HepG2 (cell line): ENCODE results near the gene RCOR1. TPM values are rescaled to one million over a fixed set of nuclear protein-coding genes. Genes with fewer than 3 reads are reported as not detected.

Experiments
- BRD4 ChIP-seq: sonication (generic); formaldehyde crosslinking; IDR thresholded peaks from 2 replicates; pipeline ENCODE4 v1.4.0; 2020; ENCODE audit warnings: missing genetic modification reagents
- IKZF4 ChIP-seq: sonication (generic); formaldehyde crosslinking; IDR thresholded peaks from 2 replicates; pipeline ENCODE4 v1.5.1; 2020; ENCODE audit warnings: borderline replicate concordance, mild to moderate bottlenecking, low read depth, missing genetic modification reagents; ENCODE audit errors: not compliant biosample characterization
- KLF16 ChIP-seq, 2 experiments: sonication (generic) in 1 of 2; formaldehyde crosslinking in 1 of 2; IDR thresholded peaks; 2 replicates each; pipeline versions ENCODE4 v1.6.1 to v1.8.0; 2016 to 2023; ENCODE audit warnings: missing genetic modification reagents in 2 of 2, missing compliant biosample characterization in 1 of 2
- REPIN1 ChIP-seq: sonication (generic); formaldehyde crosslinking; IDR thresholded peaks from 2 replicates; pipeline ENCODE4 v1.8.0; 2022; ENCODE audit warnings: missing genetic modification reagents, low read depth, mild to moderate bottlenecking, borderline replicate concordance
- TBX2 ChIP-seq: sonication (generic); formaldehyde crosslinking; IDR thresholded peaks from 2 replicates; pipeline ENCODE4 v1.5.0; 2020; ENCODE audit warnings: missing genetic modification reagents, mild to moderate bottlenecking, borderline replicate concordance
- TSC22D2 ChIP-seq: sonication (generic); formaldehyde crosslinking; IDR thresholded peaks from 2 replicates; pipeline ENCODE4 v1.5.1; 2020; ENCODE audit warnings: missing genetic modification reagents, mild to moderate bottlenecking, borderline replicate concordance
- ZNF136 ChIP-seq: sonication (generic); formaldehyde crosslinking; IDR thresholded peaks from 2 replicates; pipeline ENCODE4 v1.8.1; 2022; ENCODE audit warnings: low read depth, mild to moderate bottlenecking, moderate library complexity, missing genetic modification reagents
- ZNF335 ChIP-seq: sonication (generic); formaldehyde crosslinking; IDR thresholded peaks from 2 replicates; pipeline ENCODE4 v1.4.0; 2020; ENCODE audit warnings: missing genetic modification reagents
- ZNF33B ChIP-seq: sonication (generic); formaldehyde crosslinking; IDR thresholded peaks from 2 replicates; pipeline ENCODE4 v1.5.1; 2020; ENCODE audit warnings: mild to moderate bottlenecking, missing genetic modification reagents
- ZNF451 ChIP-seq: sonication (generic); formaldehyde crosslinking; IDR thresholded peaks from 2 replicates; pipeline ENCODE4 v1.5.0; 2020; ENCODE audit warnings: mild to moderate bottlenecking, missing genetic modification reagents
- ZNF543 ChIP-seq: sonication (generic); formaldehyde crosslinking; IDR thresholded peaks from 2 replicates; pipeline ENCODE4 v1.4.0; 2020; ENCODE audit warnings: mild to moderate bottlenecking, missing genetic modification reagents
- ZNF672 ChIP-seq: sonication (generic); formaldehyde crosslinking; IDR thresholded peaks from 2 replicates; pipeline ENCODE4 v1.8.1; 2022; ENCODE audit warnings: missing genetic modification reagents
- ZNF792 ChIP-seq: IDR thresholded peaks from 2 replicates; pipeline ENCODE4 v1.6.1; 2016
- polyA plus RNA-seq, 8 experiments: library from polyadenylated mRNA; depleted of rRNA in 3 of 8; stranded (reverse) in 7 of 8; unstranded in 1 of 8; fragments of >200 nt; fragmentation: Illumina TruSeq in 4 of 8; extraction: Trizol in 4 of 8; gene quantifications; 2 replicates each; pipeline versions ENCODE4 v1.2.1 to v1.2.3, GENCODE V29; 2011 to 2016; ENCODE audit warnings: low read depth in 4 of 8, missing spikeins in 1 of 8, mixed read lengths in 1 of 8; ENCODE audit not compliant: insufficient read depth in 1 of 8
- total RNA-seq, 5 experiments: library from RNA; depleted of rRNA; stranded (reverse); fragments of >200 nt; fragmentation: Illumina TruSeq; extraction: Trizol; gene quantifications; 2 replicates each; pipeline ENCODE4 v1.2.3, GENCODE V29; 2016; ENCODE audit warnings: low read depth in 1 of 5
- TF ChIP-seq, protein P1 (sequence below): IDR thresholded peaks from 2 replicates; pipeline ENCODE4 v1.6.1; 2018; ENCODE audit warnings: missing genetic modification reagents
- TF ChIP-seq, protein P2 (sequence below): sonication (generic); formaldehyde crosslinking; IDR thresholded peaks from 2 replicates; pipeline ENCODE4 v1.4.0; 2020; ENCODE audit warnings: low read depth, missing genetic modification reagents
- TF ChIP-seq, protein P3 (sequence below): sonication (generic); formaldehyde crosslinking; IDR thresholded peaks from 2 replicates; pipeline ENCODE4 v1.5.0; 2020; ENCODE audit warnings: mild to moderate bottlenecking, missing genetic modification reagents, borderline replicate concordance

The RCOR1 gene
- total and polyA plus RNA-seq, 2 of the 13 experiments (the other 11 are each of a cell fraction or from before 2014, with no cell fraction given), result 10.2 to 11.1 TPM

DNA sequence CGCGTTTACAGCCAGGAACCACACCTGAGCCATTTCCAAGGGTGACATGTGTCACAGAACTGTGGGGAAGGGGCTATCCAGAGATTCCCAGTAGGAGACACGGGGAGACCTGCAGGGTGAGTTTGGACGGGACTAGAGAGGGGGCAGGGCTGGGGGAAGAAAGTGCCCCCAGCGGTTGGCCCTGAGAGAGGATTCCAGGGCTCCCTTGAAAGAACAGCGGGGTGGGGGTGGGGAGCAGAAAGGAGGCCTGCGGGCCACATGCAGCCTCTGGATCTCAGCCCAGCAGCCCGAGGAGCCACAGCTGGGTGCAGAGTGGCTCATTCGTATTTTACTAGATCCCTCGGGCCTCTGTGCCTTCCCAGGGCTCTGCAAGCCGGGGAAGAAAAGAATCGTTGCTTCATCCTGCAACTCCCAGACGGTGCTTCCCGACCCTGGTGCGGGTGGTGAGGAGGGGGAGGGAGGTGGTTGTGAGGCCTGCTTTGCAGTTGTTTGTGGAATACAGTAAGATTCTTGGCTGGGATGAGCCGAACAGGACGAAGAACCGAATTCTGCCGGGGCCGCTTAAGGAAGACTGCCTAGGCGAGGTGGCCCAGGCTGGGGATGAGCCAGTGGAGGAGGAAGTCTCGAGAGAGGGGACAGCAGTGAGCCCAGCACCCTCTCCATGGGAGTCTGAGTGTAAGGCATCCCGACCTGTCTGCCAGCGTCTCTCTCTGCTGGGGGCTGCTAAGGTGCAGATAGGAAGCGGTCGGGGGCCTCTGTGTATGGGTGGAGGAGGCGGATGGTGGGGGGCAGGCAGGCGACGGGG is 46.8 kb upstream of the RCOR1 start (continued):
- TF ChIP-seq, protein P1, sequence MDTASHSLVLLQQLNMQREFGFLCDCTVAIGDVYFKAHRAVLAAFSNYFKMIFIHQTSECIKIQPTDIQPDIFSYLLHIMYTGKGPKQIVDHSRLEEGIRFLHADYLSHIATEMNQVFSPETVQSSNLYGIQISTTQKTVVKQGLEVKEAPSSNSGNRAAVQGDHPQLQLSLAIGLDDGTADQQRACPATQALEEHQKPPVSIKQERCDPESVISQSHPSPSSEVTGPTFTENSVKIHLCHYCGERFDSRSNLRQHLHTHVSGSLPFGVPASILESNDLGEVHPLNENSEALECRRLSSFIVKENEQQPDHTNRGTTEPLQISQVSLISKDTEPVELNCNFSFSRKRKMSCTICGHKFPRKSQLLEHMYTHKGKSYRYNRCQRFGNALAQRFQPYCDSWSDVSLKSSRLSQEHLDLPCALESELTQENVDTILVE (CRISPR knock-in tag), result no peak
- TF ChIP-seq ZNF792 (CRISPR knock-in tag) (no peak), ZNF136 (CRISPR knock-in tag) (0 out of 2 replicates have a peak, but pooled peaks have one; percentile 10), KLF16 (CRISPR knock-in tag; IDR thresholded peaks at IDR 0.05) (peak in 1 of 2 experiments; percentile 74; a peak in 2 of 4 replicates), ZNF33B (CRISPR knock-in tag) (no peak; the same call in 1 of the 2 replicates), BRD4 (0 out of 2 replicates have a peak, but pooled peaks have one; percentile 13), TSC22D2 (CRISPR knock-in tag) (no peak), TBX2 (CRISPR knock-in tag) (no peak), IKZF4 (CRISPR knock-in tag) (peak; percentile 13), ZNF335 (CRISPR knock-in tag) (no peak), ZNF672 (CRISPR knock-in tag) (no peak), ZNF451 (CRISPR knock-in tag) (no peak; the same call in 1 of the 2 replicates), ZNF543 (CRISPR knock-in tag) (no peak), REPIN1 (CRISPR knock-in tag) (no peak)
- TF ChIP-seq, protein P2, sequence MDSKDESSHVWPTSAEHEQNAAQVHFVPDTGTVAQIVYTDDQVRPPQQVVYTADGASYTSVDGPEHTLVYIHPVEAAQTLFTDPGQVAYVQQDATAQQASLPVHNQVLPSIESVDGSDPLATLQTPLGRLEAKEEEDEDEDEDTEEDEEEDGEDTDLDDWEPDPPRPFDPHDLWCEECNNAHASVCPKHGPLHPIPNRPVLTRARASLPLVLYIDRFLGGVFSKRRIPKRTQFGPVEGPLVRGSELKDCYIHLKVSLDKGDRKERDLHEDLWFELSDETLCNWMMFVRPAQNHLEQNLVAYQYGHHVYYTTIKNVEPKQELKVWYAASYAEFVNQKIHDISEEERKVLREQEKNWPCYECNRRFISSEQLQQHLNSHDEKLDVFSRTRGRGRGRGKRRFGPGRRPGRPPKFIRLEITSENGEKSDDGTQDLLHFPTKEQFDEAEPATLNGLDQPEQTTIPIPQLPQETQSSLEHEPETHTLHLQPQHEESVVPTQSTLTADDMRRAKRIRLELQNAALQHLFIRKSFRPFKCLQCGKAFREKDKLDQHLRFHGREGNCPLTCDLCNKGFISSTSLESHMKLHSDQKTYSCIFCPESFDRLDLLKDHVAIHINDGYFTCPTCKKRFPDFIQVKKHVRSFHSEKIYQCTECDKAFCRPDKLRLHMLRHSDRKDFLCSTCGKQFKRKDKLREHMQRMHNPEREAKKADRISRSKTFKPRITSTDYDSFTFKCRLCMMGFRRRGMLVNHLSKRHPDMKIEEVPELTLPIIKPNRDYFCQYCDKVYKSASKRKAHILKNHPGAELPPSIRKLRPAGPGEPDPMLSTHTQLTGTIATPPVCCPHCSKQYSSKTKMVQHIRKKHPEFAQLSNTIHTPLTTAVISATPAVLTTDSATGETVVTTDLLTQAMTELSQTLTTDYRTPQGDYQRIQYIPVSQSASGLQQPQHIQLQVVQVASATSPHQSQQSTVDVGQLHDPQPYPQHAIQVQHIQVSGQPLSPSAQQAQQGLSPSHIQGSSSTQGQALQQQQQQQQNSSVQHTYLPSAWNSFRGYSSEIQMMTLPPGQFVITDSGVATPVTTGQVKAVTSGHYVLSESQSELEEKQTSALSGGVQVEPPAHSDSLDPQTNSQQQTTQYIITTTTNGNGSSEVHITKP, result no peak
- TF ChIP-seq, protein P3, sequence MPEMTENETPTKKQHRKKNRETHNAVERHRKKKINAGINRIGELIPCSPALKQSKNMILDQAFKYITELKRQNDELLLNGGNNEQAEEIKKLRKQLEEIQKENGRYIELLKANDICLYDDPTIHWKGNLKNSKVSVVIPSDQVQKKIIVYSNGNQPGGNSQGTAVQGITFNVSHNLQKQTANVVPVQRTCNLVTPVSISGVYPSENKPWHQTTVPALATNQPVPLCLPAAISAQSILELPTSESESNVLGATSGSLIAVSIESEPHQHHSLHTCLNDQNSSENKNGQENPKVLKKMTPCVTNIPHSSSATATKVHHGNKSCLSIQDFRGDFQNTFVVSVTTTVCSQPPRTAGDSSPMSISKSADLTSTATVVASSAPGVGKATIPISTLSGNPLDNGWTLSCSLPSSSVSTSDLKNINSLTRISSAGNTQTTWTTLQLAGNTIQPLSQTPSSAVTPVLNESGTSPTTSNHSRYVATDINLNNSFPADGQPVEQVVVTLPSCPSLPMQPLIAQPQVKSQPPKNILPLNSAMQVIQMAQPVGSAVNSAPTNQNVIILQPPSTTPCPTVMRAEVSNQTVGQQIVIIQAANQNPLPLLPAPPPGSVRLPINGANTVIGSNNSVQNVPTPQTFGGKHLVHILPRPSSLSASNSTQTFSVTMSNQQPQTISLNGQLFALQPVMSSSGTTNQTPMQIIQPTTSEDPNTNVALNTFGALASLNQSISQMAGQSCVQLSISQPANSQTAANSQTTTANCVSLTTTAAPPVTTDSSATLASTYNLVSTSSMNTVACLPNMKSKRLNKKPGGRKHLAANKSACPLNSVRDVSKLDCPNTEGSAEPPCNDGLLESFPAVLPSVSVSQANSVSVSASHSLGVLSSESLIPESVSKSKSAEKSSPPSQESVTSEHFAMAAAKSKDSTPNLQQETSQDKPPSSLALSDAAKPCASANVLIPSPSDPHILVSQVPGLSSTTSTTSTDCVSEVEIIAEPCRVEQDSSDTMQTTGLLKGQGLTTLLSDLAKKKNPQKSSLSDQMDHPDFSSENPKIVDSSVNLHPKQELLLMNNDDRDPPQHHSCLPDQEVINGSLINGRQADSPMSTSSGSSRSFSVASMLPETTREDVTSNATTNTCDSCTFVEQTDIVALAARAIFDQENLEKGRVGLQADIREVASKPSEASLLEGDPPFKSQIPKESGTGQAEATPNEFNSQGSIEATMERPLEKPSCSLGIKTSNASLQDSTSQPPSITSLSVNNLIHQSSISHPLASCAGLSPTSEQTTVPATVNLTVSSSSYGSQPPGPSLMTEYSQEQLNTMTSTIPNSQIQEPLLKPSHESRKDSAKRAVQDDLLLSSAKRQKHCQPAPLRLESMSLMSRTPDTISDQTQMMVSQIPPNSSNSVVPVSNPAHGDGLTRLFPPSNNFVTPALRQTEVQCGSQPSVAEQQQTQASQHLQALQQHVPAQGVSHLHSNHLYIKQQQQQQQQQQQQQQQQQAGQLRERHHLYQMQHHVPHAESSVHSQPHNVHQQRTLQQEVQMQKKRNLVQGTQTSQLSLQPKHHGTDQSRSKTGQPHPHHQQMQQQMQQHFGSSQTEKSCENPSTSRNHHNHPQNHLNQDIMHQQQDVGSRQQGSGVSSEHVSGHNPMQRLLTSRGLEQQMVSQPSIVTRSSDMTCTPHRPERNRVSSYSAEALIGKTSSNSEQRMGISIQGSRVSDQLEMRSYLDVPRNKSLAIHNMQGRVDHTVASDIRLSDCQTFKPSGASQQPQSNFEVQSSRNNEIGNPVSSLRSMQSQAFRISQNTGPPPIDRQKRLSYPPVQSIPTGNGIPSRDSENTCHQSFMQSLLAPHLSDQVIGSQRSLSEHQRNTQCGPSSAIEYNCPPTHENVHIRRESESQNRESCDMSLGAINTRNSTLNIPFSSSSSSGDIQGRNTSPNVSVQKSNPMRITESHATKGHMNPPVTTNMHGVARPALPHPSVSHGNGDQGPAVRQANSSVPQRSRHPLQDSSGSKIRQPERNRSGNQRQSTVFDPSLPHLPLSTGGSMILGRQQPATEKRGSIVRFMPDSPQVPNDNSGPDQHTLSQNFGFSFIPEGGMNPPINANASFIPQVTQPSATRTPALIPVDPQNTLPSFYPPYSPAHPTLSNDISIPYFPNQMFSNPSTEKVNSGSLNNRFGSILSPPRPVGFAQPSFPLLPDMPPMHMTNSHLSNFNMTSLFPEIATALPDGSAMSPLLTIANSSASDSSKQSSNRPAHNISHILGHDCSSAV, result no peak
